Fibroblast of skin of right biceps (primary cell): ENCODE measurements around the gene PTGIS.

Experiments
- DNase-seq: peaks from one replicate; pipeline ENCODE4 v3.0.0-alpha.2; 2013

Gene PTGIS

GRCh38 chr20:49557449-49557848 lies 10.5 kb downstream of the PTGIS start:
- no peak for DNase-seq

- DNase-seq = no peak
Observed at GRCh38 chr20:49556621-49557020, 11.3 kb downstream of the PTGIS start.

DNA sequence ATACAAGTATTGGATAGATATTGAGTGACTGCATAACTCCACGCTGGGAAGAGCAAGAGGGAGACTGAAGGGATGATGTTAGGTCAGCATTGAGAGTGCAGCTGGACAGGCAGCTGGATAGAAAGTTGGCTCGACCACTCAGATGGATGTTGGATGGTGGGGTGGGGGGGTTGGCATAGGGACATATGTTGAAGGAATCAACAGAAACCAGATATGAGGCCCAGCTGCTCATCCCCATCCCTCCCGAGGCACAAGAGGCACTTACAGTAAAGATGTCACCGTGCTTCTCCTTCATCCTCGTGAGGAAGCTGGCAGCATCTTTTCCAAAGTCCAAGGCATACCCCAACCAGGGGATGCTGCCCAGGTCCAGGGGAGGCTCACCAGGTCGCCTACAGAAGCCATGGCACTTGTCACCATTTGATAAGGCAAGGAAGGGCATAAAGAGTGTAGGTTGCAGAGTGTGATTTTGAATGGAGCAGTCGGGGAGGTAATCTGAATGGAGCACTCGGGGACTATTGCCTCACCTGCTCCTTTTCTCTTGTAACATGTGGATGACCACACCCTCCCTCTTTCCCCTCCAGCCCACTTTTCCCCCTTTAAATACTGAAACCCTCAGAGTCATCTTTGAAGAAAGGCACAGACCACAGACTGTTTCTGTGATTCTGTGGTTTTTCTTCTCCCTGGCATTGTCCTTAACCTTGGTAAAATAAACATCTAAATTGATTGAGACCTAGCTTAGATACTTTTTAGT lies 18.0 kb downstream of the PTGIS start:
- DNase-seq = no peak

- DNase-seq = no peak
Observed at GRCh38 chr20:49548371-49548947, 19.5 kb downstream of the PTGIS start.

DNA sequence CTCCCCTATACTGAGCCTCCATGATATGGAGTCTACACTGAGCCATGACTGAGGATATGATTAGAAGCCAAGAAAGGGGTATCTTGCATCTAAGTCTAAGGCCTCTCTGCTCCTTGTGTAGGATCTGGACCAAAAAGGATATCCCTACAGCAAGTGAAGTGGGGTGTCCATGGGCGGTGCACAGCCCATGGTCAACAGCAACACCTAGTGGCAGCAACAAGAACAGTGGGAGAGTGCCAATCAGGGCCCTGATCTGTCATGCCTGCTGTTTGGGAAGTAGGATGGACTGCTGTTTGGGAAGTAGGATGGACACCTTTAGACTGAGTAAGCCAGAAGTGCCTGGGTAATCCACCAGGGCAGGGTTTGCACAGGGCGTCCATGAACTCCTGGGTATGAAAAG lies 22.4 kb downstream of the PTGIS start:
- no peak for DNase-seq

DNA sequence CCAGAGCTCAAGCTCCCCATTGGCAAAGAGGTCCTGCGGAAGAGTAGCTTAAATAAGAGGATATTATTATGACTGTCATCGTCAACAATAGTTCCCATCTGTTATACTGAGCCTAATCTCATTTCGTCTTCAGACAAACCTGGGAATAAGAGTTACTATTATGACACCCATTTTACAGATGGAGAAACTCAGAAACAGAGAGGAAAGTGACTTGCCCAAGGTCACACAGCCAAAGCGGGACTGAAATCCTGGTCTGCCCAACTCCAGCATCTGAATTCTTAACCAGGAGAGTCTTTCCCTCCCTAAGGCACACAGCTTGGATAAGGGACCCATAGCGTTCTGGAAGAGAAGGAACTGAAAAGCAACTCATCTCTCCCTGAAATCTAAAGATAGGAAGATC lies 23.4 kb downstream of the PTGIS start:
- DNase-seq = no peak

- DNase-seq = no peak
Observed at GRCh38 chr20:49543858-49544437, 24.0 kb downstream of the PTGIS start.

DNA sequence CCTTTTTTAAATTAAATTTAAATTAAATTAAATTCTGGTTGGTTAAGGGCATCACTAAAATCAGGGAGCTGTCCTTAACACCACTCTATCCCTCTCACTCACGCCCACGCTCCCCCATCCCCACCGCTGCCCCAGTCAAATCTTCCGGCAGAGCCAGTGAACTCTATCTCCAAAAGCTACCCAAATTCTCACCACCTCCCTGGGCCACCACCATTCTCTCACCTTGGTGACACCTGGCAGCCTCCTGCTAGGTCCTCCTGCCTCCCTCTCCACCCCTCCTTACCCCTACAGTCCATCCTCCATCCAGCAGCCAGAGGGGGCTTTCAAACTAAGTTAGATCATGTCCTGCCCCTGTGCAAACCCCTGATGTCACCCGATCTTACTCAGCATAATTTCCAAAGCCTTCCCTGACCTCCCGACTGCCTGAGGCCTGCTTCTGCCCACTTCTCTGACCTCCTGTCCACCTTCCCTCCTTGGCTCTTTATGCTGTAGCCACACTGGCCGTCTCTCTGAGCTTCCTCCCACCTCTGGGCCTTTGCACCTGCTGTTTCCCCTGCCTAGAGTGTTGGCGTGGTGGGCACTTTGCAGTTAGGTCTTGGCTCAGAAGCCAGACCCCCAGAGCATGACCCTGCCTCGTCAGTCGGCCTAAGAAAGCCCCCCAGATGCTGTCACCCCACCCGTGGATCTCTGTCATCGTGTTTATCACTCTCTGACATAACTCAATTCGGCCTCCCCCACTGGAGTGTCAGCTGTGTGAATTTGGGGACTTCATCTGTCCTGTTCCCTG lies 24.7 kb downstream of the PTGIS start:
- DNase-seq = no peak

- DNase-seq = no peak
Observed at GRCh38 chr20:49542514-49542991, 25.4 kb downstream of the PTGIS start.

DNA sequence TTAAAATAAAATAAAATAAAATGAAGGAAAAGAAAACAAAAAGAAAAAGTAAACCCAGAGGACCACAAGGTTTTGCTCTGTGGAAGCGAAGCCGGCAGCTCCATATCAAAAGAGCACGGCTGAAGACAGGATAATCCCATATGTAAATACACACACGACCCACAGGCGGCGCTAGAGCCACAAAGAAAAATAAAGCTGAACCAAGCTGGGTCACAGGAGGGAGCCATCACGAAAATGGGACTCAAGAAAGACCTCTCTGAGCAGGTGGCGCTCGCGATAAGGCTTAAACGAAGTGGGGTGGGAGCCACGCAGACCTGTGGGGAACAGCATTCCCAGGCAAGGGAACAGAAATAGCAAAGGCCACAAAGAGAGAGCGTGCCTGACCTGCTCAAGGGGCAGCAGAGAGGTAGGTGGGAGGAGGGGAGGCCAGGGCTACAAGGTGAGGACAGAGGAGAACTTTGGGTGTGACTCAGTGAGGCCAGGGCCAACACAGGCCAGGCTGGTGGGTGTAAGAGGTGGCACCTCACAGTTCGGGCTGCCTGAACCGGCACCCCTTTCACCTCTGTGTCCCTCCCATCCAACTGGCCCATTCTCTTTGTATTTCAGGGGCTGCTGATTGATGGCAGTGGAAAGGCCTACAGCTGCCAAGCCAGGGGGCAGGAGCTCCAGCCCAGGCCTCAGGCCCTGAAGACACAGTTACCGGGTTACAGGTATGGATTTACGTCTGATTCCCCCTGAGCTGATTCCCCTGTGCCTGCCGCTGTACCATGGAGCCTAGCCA lies 26.0 kb downstream of the PTGIS start:
- DNase-seq = peak; percentile 61

DNA sequence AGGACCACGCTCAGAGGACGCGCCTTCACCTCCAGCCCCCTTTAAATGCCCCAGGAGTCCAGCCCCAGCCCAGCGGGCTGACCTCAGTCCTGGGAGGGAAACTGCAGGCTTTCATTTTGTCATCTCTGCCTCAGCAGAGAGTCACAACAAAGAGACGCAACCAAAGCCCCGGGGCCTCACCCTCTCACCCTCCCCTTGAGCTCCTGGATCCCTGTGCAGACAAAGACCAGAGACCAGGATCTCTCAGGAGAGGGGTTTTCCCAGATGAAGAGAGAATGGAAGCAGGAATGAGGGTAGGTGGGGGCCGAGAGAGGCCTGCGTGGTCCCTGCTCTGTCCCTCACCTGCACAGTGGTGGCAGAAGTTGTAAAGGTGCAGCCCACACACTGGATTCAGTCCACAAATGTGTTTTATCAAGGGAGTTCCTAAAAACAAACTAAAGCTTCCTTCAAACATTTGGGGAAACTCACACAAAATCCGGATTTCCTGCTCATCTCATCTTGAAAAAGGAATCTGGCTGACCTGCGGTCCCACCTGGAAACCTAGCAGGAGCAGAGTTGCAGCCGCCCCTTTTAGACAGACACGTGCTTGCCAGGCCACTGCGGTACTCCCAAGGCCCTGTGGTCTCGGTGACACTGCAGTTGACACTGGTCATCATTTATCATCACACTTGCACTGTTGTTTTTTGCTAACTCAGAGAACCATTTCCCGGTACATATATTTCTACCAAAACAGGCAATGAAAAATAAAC lies 27.1 kb downstream of the PTGIS start:
- no peak for DNase-seq

DNA sequence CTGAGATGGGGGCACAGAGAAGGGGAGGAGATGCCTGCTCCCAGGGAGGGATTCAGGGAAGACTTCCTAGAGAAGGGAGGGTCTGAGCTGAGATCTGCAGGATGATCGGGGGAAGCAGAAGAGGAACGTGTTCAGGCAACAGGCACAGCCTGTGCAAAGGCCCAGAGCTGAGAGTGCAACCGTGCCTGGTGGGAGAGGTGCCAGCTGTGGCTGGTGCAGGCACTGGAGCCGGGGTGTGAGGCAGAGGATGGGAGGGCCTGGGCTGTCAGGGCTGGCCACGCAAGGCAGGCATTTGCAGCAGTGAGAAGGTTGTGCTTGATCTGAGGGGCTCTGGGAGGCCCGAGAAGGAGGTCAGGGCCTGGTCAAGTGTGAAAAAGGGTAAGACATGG lies 27.7 kb downstream of the PTGIS start:
- DNase-seq = no peak

- DNase-seq = no peak
Observed at GRCh38 chr20:49539481-49540231, 28.3 kb downstream of the PTGIS start.

DNA sequence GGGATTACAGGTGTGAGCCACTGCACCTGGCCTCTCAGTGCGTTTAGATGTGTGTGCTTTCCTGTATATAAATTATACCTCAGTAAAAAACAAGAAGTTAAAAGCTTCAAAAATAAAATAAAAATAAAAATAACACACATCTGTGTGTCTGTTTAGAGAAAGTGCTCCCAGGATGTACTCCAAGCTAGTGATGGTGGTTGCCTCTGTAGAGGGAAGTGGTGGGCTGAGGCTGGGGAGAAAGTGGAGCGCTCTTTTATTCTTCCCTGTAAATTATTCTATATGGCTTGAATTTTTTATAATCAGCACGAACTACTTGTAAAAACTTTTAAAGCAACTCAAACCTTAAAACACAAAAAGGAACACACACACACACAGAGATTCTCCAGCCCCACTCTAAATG lies 29.0 kb downstream of the PTGIS start:
- no peak for DNase-seq

GRCh38 chr20:49534255-49534712 lies 33.7 kb downstream of the PTGIS start:
- peak; percentile 48 for DNase-seq

DNA sequence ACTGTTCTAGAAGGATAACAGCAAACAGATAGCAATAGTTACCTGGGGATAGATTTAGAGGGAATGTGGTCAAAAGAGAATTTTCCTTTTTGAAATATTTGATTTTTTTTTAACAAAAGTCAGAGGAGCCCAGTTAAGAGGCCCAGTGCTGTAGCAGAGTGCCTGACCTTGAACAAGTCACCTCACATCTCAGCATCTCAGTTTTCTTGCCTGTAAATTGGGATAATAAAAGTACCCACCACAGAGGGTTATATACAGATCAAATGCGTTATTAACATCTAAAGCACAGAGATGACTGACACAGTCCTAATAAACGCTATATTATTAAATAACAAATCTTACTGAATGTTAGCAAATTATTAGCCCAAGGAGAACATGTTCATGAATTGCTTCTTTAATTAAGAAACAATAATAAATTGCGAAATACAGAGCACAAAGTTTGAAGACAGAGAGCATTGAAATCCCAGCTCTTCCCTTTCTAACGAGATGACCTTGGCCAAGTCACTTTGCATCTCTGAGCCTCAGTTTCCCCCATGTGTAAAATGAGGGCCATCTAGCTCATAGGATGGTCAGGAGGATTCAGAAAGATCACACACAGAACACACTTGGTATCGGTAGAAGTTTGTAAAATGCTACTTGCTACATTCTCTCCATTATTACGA lies 35.5 kb downstream of the PTGIS start:
- no peak for DNase-seq

- no peak for DNase-seq
Observed at GRCh38 chr20:49529470-49529869, 38.5 kb downstream of the PTGIS start.

GRCh38 chr20:49526568-49526967 lies 41.4 kb downstream of the PTGIS start:
- DNase-seq = no peak

DNA sequence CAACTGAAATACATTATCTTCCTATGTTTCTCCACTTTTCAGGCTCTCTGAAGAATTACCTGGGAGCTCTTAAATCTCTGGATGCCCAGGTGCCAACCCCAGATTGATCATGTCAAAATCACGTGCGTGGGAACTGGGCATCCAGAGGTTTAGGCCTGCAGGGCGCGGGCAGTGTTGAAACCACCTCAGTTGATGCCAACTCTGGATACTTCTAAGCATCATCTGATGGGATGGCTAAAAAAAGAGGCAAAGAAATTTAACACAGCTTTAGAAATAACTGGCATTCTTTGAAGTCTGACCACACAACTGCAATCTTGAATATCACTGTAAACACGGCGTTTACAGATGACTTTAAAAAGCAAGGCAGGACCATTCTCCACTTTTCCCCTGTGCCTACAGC lies 41.9 kb downstream of the PTGIS start:
- no peak for DNase-seq

- no peak for DNase-seq
Observed at GRCh38 chr20:49523767-49524360, 44.1 kb downstream of the PTGIS start.
